Hepatocyte (in vitro differentiated cells): Measurements from ENCODE around the gene PCDHGC5. TPM values are rescaled to one million over a fixed set of nuclear protein-coding genes. Genes with fewer than 3 reads are reported as not detected.
A peak's percentile ranks its signal among the peaks of the same experiment; 100 is the strongest.

Source experiments
- DNase-seq: peaks from one replicate; pipeline ENCODE4 v3.0.0-alpha.2; 2016; ENCODE audit warnings: low spot score
- H2AFZ ChIP-seq: fragments of 200-600 bp; sonication (generic); 2 replicates; pipeline ENCODE4 v1.6.0; 2016; ENCODE audit warnings: antibody characterized with exemption, mild to moderate bottlenecking
- H3K27ac ChIP-seq: fragments of 200-600 bp; sonication (generic); 2 replicates; pipeline ENCODE4 v1.5.1; 2016; ENCODE audit warnings: mild to moderate bottlenecking
- H3K27me3 ChIP-seq: fragments of 200-600 bp; sonication (generic); 2 replicates; pipeline ENCODE4 v1.6.1; 2016
- H3K36me3 ChIP-seq: fragments of 200-600 bp; sonication (generic); replicated peaks from 2 replicates; pipeline ENCODE4 v1.5.1; 2016; ENCODE audit warnings: low read depth; ENCODE audit not compliant: insufficient read depth
- H3K4me1 ChIP-seq: fragments of 200-600 bp; sonication (generic); 2 replicates; pipeline ENCODE4 v1.5.1; 2016; ENCODE audit warnings: mild to moderate bottlenecking, moderate library complexity; ENCODE audit not compliant: insufficient read depth
- H3K4me2 ChIP-seq: fragments of 200-600 bp; sonication (generic); 2 replicates; pipeline ENCODE4 v1.6.0; 2016
- H3K4me3 ChIP-seq: fragments of 200-600 bp; sonication (generic); 2 replicates; pipeline ENCODE4 v1.5.1; 2016; ENCODE audit warnings: mild to moderate bottlenecking
- H3K79me2 ChIP-seq: fragments of 200-600 bp; sonication (generic); 2 replicates; pipeline ENCODE4 v1.6.0; 2017; ENCODE audit warnings: mild to moderate bottlenecking
- H3K9me2 ChIP-seq: fragments of 200-600 bp; sonication (generic); replicated peaks from 2 replicates; pipeline ENCODE4 v1.6.0; 2017; ENCODE audit warnings: mild to moderate bottlenecking; ENCODE audit not compliant: insufficient read depth
- H3K9me3 ChIP-seq: fragments of 200-600 bp; sonication (generic); 2 replicates; pipeline ENCODE4 v1.5.1; 2016; ENCODE audit warnings: low read depth, mild to moderate bottlenecking
- H4K20me1 ChIP-seq: fragments of 200-600 bp; sonication (generic); 2 replicates; pipeline ENCODE4 v1.6.0; 2016; ENCODE audit warnings: mild to moderate bottlenecking; ENCODE audit not compliant: insufficient read depth, poor library complexity, severe bottlenecking
- CTCF ChIP-seq: fragments of 200-600 bp; sonication (generic); IDR thresholded peaks from 2 replicates; pipeline ENCODE4 v1.5.1; 2016; ENCODE audit warnings: antibody characterized with exemption, mild to moderate bottlenecking; ENCODE audit not compliant: poor library complexity
- EZH2 ChIP-seq: fragments of 200-600 bp; sonication (generic); IDR thresholded peaks from 2 replicates; pipeline ENCODE4 v1.6.1; 2016; ENCODE audit warnings: antibody characterized with exemption, mild to moderate bottlenecking, borderline replicate concordance
- EZH2phosphoT487 ChIP-seq: fragments of 200-600 bp; sonication (generic); IDR thresholded peaks from one replicate; pipeline ENCODE4 v1.6.1; 2018; ENCODE audit warnings: antibody characterized with exemption, mild to moderate bottlenecking, low read depth, moderate library complexity; ENCODE audit not compliant: unreplicated experiment, severe bottlenecking
- WGBS: methylation state at CpG from one replicate; pipeline ENCODE4 v1.1.6; 2016; ENCODE audit warnings: low lambda C conversion rate; ENCODE audit errors: missing lambda C conversion rate; 5-methylcytosine and 5-hydroxymethylcytosine counted together
- polyA plus RNA-seq: library from polyadenylated mRNA; unstranded; fragments of >200 nt; fragmentation: Nextera tagmentation; extraction: Ambion mirVana; gene quantifications from 2 replicates; pipeline ENCODE4 v1.2.1, GENCODE V29; 2016
- total RNA-seq: library from RNA; depleted of rRNA; stranded (reverse); fragments of >200 nt; gene quantifications from 2 replicates; pipeline ENCODE4 v1.2.3, GENCODE V29; 2014

Gene PCDHGC5
- total and polyA plus RNA-seq, 2 experiments from 2014 or later = 0.16 to 1.1 TPM

- Histone ChIP-seq H3K4me1 (no peaks in the 10 kb centered on the region), H3K27me3 (peaks cover 9% of the 10 kb centered on the region), H3K4me2 (peak within 1 kb of the TSS; percentile 90), H3K79me2 (peaks cover 25% of the 10 kb centered on the region), H3K9me2 (no peaks in the 10 kb centered on the region), H4K20me1 (no peaks in the 10 kb centered on the region), H3K4me3 (peak within 1 kb of the TSS; percentile 30), H3K9me3 (no peaks in the 10 kb centered on the region), H3K36me3 (no peaks in the 10 kb centered on the region), H3K27ac (no peak within 1 kb of the TSS), H2AFZ (no peak within 1 kb of the TSS)
- 7% methylated on average over 35 of the region's 39 CpGs for WGBS
- DNase-seq = peak; percentile 38
- TF ChIP-seq EZH2 = peak; percentile 48
- TF ChIP-seq EZH2phosphoT487 = no peak
These were observed 4.1 kb upstream of the PCDHGC5 start, which contains the start of gene PCDHGC4 for GRCh38 chr5:141484641-141485311. TSS of gene PCDHGC4 (plus strand) at chr5:141485030. CDS start at chr5:141485174, 144 bp downstream.

- H4K20me1 ChIP-seq = no peaks in the 10 kb centered on the region
- H3K4me3 ChIP-seq = peak overlapping the region; percentile 30
- H3K27me3 ChIP-seq = peaks cover 9% of the 10 kb centered on the region
- WGBS = 46% methylated on average over 38 of the region's 38 CpGs
- DNase-seq = no peak
- no peak overlapping the region for H3K27ac ChIP-seq
- H3K9me2 ChIP-seq = no peaks in the 10 kb centered on the region
- no peaks in the 10 kb centered on the region for H3K9me3 ChIP-seq
- peak overlapping the region; percentile 90 for H3K4me2 ChIP-seq
- peaks cover 19% of the 10 kb centered on the region for H3K79me2 ChIP-seq
- TF ChIP-seq EZH2phosphoT487 (no peak), EZH2 (peak; percentile 4), CTCF (no peak)
- no peaks in the 10 kb centered on the region for H3K4me1 ChIP-seq
- H3K36me3 ChIP-seq = no peaks in the 10 kb centered on the region
- no peak overlapping the region for H2AFZ ChIP-seq
These were observed 3.4 kb upstream of the PCDHGC5 start for GRCh38 chr5:141485321-141486055.

GRCh38 chr5:141486091-141486490 is 2.8 kb upstream of the PCDHGC5 start:
- Histone ChIP-seq H3K9me3 (no peaks in the 10 kb centered on the region), H3K9me2 (no peaks in the 10 kb centered on the region), H4K20me1 (no peaks in the 10 kb centered on the region), H3K27me3 (peaks cover 15% of the 10 kb centered on the region), H3K79me2 (peaks cover 15% of the 10 kb centered on the region), H2AFZ (no peak overlapping the region), H3K4me2 (no peak overlapping the region), H3K4me1 (no peaks in the 10 kb centered on the region), H3K36me3 (no peaks in the 10 kb centered on the region), H3K27ac (no peak overlapping the region), H3K4me3 (no peak overlapping the region)
- DNase-seq = no peak
- no peak for TF ChIP-seq CTCF
- TF ChIP-seq EZH2 = no peak
- TF ChIP-seq EZH2phosphoT487 = no peak
- 98% methylated on average over 9 of the region's 9 CpGs for WGBS

GRCh38 chr5:141487131-141487530 is 1.8 kb upstream of the PCDHGC5 start:
- peaks cover 25% of the 10 kb centered on the region for H3K27me3 ChIP-seq
- H4K20me1 ChIP-seq = no peaks in the 10 kb centered on the region
- no peak overlapping the region for H3K4me3 ChIP-seq
- H2AFZ ChIP-seq = no peak overlapping the region
- no peaks in the 10 kb centered on the region for H3K9me2 ChIP-seq
- no peak for DNase-seq
- no peaks in the 10 kb centered on the region for H3K36me3 ChIP-seq
- no peak overlapping the region for H3K27ac ChIP-seq
- TF ChIP-seq EZH2phosphoT487 (no peak), CTCF (no peak), EZH2 (no peak)
- H3K4me1 ChIP-seq = no peaks in the 10 kb centered on the region
- no peak overlapping the region for H3K4me2 ChIP-seq
- WGBS = 99% methylated on average over 7 of the region's 7 CpGs
- H3K9me3 ChIP-seq = no peaks in the 10 kb centered on the region
- peaks cover 10% of the 10 kb centered on the region for H3K79me2 ChIP-seq
